HG02623 (cell line): Measurements from ENCODE around the gene UTP11.
A peak's percentile ranks its signal among the peaks of the same experiment; 100 is the strongest.

Experiments used
- ATAC-seq: cut with Tn5 transposase; IDR thresholded peaks from one replicate; pipeline ENCODE4 v1.9.1; 2021; ENCODE audit warnings: moderate library complexity; ENCODE audit not compliant: unreplicated experiment

Gene UTP11

DNA sequence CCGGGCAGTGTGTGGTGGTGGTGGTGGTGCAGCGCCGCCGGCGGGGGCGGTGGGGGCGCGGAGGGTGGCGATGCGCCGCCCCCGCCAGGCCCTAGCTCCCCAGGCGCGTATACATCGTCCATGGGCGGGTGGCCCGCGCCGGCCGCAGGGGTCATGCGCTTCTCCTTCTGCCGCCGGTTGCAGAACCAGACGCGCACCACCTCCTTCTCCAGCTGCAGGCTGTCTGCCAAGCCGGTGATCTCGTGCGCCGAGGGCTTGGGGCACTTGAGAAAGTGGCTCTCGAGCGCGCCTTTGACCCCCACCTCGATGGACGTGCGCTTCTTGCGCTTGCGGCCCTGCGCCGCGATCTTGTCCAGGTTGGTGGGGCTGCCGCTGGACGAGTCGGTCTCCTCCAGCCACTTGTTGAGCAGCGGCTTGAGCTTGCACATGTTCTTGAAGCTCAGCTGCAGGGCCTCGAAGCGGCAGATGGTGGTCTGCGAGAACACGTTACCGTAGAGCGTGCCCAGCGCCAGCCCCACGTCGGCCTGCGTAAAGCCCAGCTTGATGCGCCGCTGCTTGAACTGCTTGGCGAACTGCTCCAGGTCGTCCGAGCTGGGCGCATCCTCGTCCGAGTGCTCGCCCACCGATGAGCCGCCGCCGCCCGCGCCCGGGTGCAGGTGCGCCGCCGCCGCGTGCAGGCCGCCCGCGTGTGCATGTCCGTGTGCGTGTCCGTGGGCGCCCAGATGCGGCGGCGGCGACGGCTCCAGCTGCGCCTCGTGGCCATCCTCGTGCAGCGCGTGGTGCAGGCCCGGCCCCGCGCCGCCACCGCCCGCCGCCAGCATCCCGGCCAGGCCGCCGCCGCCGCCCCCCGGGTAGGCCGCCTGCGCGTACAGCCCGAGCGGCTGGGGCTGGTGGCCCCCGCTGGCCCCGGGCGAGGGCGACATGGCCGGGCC lies 33.1 kb downstream of the UTP11 start:
- ATAC-seq, result peak; percentile 2

DNA sequence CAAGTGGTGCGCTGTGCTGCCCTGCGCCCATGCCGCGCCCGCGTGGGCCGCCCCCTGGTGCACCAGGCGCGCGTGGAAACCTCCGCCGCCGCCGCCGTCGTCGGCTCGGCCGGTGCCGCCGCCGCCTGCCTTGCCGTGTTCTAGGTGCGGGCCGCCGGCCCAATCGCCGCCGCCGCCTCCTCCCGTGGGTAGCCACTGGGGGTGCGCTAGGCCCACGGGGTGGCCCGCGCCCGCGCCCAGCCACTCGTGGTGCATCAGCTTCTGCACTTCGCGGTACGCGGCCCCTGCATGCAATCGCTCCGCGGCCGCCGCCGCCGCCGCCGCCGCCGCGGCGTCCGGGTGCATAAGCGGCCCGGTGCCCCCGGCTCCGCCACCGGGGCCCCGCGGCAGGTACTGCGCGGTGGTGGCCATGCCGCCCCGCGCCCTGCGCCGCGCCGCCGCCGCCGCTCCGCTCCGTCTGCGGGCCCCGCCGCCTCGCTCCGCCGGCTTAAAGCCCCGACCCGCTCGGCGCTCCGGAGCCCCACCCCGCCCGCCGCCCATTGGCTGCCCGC lies 33.9 kb downstream of the UTP11 start, which contains the start of gene POU3F1:
Gene POU3F1 (minus strand): TSS at position 461 of the 551 bp plus-strand sequence. CDS start 50 bp downstream, at position 411.
- peak; percentile 10 for ATAC-seq

DNA sequence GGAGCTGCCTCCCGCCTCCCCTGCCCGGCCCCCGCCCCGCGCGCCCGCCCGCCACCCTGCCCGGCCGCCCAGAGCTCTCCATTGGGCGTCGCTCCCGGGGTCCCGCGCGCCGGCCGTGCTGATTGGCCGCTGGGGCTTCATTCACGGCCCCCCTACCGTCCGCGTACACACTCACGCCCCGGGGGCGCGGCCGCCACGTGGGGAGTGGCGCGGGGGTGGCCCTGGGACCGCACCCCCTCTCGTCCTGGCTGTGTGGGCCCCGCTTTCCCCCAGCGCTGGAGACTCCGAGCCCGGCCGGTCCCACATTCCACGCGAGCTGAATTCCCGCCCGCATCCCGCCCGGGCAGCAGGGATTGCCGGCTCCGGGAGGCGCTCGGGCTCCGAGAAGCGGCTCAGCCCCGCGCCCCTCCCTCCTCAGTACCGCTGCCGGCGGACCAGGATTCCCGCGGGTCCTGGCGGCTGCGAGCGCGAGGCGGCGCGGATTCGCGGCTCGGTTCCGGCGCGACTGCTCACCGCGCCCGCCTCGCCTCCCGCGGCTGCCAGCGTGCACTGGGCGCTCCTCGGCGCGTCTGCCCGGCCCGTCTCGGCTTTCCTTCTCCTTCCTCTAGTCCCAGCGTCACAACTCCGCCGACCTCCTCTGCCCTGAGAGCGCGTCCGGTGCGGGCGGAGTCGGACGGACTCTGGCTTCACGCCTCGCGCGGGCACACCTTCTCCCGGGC lies 34.5 kb downstream of the UTP11 start:
- peak; percentile 69 for ATAC-seq

GRCh38 chr1:38047603-38048141 lies 35.1 kb downstream of the UTP11 start:
- no peak for ATAC-seq

GRCh38 chr1:38050397-38051078 lies 38.0 kb downstream of the UTP11 start:
- ATAC-seq, result no peak

- ATAC-seq, result no peak
Measured at GRCh38 chr1:38051079-38051543, 38.6 kb downstream of the UTP11 start.

DNA sequence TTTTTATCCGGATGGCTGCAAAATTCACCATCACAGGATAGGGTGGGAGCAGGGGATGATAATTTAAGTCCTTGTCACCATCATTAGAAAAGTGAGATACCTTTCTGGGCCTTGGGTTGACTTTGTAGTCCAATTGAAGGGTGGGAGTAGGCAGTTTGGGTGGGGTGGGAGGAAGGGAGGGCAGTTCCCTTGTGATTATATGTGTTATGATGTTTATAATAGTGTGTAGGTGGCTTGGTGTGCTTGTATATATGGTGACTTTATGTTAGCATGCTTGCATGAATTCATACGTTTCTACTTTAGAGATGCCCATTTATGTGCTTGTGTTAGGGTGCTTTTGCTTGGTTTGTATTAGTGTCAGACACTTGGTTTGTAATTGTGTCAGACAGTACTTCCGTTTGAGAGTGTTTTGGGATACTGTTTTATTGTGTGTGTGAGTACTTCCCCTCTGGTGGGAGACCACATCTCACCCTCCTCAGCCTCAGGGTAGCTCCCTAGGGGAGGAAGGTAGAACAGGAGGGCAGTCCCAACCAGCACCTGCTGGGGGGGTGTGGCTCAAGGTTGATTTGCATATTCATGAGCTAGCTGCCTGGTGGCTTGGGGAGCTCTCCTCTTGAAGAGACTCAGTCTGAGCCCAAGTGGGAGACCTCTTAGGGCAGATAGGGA lies 40.3 kb downstream of the UTP11 start:
- ATAC-seq, result no peak

DNA sequence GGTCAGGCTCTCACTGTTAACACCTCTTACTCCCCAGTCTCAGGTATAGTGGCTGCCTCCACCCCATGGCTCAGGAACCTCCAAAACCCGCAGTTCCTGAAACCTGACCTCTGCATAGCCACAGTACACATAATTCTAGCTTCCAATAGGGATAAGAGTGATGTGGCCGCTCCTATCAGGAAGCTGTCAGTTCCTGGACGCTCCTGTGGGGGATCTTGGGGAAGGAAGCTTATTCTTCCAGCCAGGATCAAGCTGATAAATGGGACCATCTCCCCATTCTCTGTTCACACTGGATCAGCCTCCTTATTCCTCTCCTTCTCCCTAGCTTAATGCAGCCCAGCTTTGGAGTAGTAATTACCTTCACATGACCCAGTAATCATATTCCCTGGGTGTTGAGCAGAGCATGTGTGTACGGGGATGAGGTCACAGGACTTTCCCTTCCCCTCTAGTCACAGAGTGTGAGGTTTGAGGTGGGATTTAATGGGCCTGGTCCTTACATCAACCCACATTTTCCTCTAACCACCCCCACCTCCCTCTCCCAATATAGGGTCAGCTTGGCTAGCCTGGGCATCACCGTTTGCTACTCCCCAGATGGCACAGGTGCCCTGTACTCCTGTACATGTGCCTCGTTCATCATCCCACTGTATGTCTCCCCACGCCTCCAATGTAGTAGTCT lies 41.0 kb downstream of the UTP11 start:
- ATAC-seq, result no peak

- ATAC-seq, result no peak
Measured at GRCh38 chr1:38055398-38055797, 42.9 kb downstream of the UTP11 start.

DNA sequence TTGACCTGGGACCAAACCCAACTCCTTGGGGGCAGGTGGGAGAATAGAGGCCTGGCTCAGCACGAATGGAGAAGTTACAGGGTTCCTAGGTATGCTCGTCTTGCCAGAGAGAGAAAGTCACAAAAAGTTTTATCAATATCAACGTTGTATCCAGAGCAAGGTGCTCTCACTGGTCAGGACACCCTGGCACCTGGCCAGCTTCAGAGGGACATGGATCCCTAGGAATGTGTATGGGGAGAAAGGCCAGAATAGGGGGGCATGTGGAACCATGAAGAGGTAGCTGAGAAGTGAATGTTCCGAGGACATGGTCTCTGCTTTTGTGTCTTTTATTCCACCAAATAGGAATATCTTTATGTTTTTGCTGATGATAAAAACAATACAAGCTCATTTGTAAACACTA lies 43.4 kb downstream of the UTP11 start:
- no peak for ATAC-seq

- ATAC-seq, result no peak
Measured at GRCh38 chr1:38059635-38060250, 47.2 kb downstream of the UTP11 start.

DNA sequence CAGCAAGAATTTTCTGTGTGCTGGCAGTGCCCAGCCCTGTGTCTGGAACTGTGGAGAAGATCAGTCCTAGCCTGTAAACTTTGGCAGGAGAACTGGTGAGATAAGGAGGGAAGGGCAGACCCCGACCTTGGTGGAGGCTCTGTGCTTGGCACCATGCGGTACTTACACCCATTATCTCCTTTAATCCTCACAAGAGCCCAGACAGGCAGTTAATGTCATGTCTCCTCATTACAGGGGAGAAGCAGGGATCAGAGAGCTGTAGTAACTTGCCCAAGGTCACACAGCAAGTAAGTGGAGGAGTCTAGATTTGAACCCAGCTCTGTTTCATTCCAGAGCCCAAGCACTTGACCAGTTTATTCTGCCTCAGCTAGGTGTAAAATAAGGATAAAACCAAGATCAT lies 48.0 kb downstream of the UTP11 start:
- no peak for ATAC-seq

DNA sequence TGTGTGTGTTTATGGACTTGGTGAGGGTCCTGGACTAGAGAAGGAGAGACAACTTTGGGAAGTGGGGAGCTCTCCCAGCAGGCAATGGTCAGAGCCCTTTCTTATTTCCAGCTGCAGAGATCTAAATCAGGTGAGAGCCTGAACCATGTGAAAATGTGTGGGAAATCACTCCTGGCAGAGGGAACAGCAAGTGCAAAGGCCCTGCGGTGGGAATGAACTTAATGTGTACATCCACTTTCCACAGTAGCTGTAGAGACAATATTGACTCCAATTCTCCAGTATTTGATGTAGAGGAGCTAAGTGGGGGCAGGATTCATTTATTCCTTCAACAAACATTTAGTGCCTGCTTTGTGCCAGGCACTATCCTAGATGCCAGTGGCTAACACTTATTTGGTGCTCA lies 48.8 kb downstream of the UTP11 start:
- ATAC-seq, result no peak

- ATAC-seq, result peak; percentile 65
Measured at GRCh38 chr1:38061883-38062328, 49.4 kb downstream of the UTP11 start.

GRCh38 chr1:38062361-38063288 lies 50.1 kb downstream of the UTP11 start:
- ATAC-seq, result no peak

DNA sequence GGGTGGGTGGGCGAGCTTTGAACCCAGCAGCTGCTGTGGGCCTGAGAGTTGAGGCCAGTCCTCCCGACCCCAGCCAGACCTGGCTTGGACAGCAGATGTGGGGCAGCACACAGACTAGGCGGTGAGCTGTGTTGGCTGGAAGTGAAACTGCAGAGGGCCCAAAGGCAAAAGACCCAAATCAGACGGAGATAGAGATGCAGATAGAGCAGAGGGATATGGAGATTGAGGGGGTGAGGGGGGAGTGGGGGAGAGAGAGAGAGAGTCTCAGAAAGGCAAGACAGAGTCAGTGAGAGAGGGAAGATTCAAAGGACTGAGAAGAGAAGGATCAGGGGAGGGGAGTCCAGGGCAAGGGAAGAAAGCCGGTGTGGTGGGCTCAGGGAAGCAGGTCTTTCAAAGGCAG lies 51.1 kb downstream of the UTP11 start:
- ATAC-seq, result no peak

GRCh38 chr1:38064197-38064903 lies 51.8 kb downstream of the UTP11 start:
- ATAC-seq, result no peak
